Measurements from ENCODE around the gene CABP2. TPM values are rescaled to one million over a fixed set of nuclear protein-coding genes. Genes with fewer than 3 reads are reported as not detected.

Gene CABP2
- total RNA-seq, 1 experiment from 2014 or later = not detected

DNA sequence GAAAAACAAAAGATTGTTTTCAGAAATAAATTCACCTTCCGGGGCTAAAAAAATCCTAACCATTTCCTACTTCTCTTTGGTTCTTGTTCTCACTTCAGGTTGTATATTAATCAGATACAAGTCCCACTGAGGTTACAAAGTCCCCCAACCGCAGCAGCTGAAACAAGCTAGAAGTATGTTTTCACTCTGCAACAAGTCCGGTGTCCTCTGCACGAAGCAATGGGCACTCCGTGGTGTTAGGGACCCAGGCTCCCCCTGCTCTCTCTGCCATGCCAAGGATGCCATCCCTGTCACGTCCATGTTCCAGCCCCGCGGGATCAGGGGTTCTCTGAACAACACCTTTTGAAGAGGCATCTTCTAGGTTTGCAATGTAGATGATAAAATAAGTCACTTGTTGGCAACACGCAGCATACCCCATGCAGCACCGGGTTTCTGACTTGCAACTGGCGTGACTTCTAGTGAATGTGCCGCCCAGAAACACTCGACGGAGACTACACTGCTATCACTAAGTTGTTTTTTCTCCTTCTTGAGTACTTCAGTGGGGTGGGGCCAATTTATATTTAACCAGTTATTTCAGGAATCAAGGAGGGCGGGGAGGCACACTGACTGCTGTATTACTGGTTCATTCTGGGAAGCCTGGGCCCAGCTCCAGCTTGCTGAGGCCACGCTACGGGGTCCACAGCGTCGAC, 35.0 kb upstream of the CABP2 start:
- H2BK12ac ChIP-seq (ENCODE audit: insufficient read length, low read depth, low read length) = no peak overlapping the region
- H4K91ac ChIP-seq (ENCODE audit: insufficient read length, low read depth, low read length) = no peak overlapping the region
- peaks cover 2% of the 10 kb centered on the region; the same call in 1 of the 2 replicates for H3K4me1 ChIP-seq (ENCODE audit: insufficient read depth, low read length)
- H3K4me1 Mint-ChIP-seq = peaks cover 6 to 7% of the 10 kb centered on the region in 2 experiments
- no peak overlapping the region for H3K14ac ChIP-seq (ENCODE audit: insufficient read depth, low read length)
- H3K27ac Mint-ChIP-seq = no peak overlapping the region
- no CpG with 5 or more reads among the region's 19 CpGs for WGBS (ENCODE audit: extremely low coverage, insufficient read length, low lambda C conversion rate)
- no peak overlapping the region for H3K18ac ChIP-seq (ENCODE audit: insufficient read length, low read depth, low read length)
- no peaks in the 10 kb centered on the region for H4K20me1 ChIP-seq (ENCODE audit: control insufficient read depth, insufficient read depth, insufficient read length)
- no peaks in the 10 kb centered on the region for H3K36me3 Mint-ChIP-seq (ENCODE audit: insufficient read depth in 1 of 3, low read depth in 3 of 3)
- H3K23ac ChIP-seq (ENCODE audit: insufficient read length, low read depth, low read length) = no peak overlapping the region
- no peak overlapping the region for H3K9ac ChIP-seq (ENCODE audit: extremely low read depth, insufficient read length, low read length)
- no peak overlapping the region for H4K5ac ChIP-seq (ENCODE audit: insufficient read length, low read depth, low read length)
- no peak overlapping the region for H2BK15ac ChIP-seq (ENCODE audit: low read depth, low read length)
- no peaks in the 10 kb centered on the region for H3K79me2 ChIP-seq (ENCODE audit: insufficient read depth, low read length)
- TF ChIP-seq, protein P1, sequence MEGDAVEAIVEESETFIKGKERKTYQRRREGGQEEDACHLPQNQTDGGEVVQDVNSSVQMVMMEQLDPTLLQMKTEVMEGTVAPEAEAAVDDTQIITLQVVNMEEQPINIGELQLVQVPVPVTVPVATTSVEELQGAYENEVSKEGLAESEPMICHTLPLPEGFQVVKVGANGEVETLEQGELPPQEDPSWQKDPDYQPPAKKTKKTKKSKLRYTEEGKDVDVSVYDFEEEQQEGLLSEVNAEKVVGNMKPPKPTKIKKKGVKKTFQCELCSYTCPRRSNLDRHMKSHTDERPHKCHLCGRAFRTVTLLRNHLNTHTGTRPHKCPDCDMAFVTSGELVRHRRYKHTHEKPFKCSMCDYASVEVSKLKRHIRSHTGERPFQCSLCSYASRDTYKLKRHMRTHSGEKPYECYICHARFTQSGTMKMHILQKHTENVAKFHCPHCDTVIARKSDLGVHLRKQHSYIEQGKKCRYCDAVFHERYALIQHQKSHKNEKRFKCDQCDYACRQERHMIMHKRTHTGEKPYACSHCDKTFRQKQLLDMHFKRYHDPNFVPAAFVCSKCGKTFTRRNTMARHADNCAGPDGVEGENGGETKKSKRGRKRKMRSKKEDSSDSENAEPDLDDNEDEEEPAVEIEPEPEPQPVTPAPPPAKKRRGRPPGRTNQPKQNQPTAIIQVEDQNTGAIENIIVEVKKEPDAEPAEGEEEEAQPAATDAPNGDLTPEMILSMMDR (conservative IDR thresholded peaks at IDR 0.05) = no peak
- H3K27me3 ChIP-seq (ENCODE audit: insufficient read depth, low read length) = no peaks in the 10 kb centered on the region
- H4K8ac ChIP-seq (replicated peaks; ENCODE audit: insufficient read length, low read depth, low read length) = no peak overlapping the region
- DNase-seq = no peak
- no peak overlapping the region for H2BK5ac ChIP-seq (ENCODE audit: insufficient read length, low read length)
- H3K4me2 ChIP-seq (ENCODE audit: insufficient read depth, insufficient read length, low read length) = no peak overlapping the region
- H2BK120ac ChIP-seq (ENCODE audit: low read depth, low read length, poor library complexity, severe bottlenecking) = no peak overlapping the region
- peaks cover 13% of the 10 kb centered on the region for H3K27me3 Mint-ChIP-seq (ENCODE audit: low read depth)
- no peaks in the 10 kb centered on the region for H3K79me1 ChIP-seq (ENCODE audit: insufficient read depth, low read depth, low read length, poor library complexity, severe bottlenecking)
- H3T11ph ChIP-seq (ENCODE audit: low read length) = no peak overlapping the region
- no peak overlapping the region for H2AFZ ChIP-seq (ENCODE audit: low read length)
- no peak overlapping the region for H3K4me3 Mint-ChIP-seq
- no peaks in the 10 kb centered on the region for H3K9me3 ChIP-seq (ENCODE audit: control insufficient read depth, low read depth, low read length)
- H2BK20ac ChIP-seq (ENCODE audit: low read depth, low read length, poor library complexity, severe bottlenecking) = no peak overlapping the region
- H3K4ac ChIP-seq (ENCODE audit: low read depth, low read length) = no peak overlapping the region
- no peaks in the 10 kb centered on the region for H3K9me3 Mint-ChIP-seq
- H2AK5ac ChIP-seq (ENCODE audit: insufficient read length, low read length) = no peak overlapping the region
- H3K56ac ChIP-seq (ENCODE audit: insufficient read length, low read depth, low read length) = no peak overlapping the region
- H3K23me2 ChIP-seq (ENCODE audit: insufficient read length, low read depth, low read length, poor library complexity, severe bottlenecking) = no peaks in the 10 kb centered on the region
- H3K27ac ChIP-seq (ENCODE audit: insufficient read length, low read depth, low read length) = no peak overlapping the region
